Naive thymus-derived CD4-positive, alpha-beta T cell (primary cell): ENCODE results near the gene LEFTY2. TPM values are rescaled to one million over a fixed set of nuclear protein-coding genes. Genes with fewer than 3 reads are reported as not detected.
"Not testable (repeated sequence)": the region's sequence is repeated elsewhere in the genome, so short reads cannot be mapped to it uniquely, and the experiment has no call there.

Experiments
- ATAC-seq: fragments of 150-1000 bp; cut with Tn5 transposase; 2 replicates; pipeline ENCODE4 v1.10.0; 2021; ENCODE audit warnings: mild to moderate bottlenecking, moderate library complexity
- CTCF ChIA-PET: fragments of 350-600 bp; sonication (Branson Sonifier 250); formaldehyde crosslinking; loops from one replicate; lab custom pipeline; 2021; ENCODE audit warnings: antibody characterized with exemption; lab: Charles Lee
- POLR2A ChIA-PET: fragments of 350-600 bp; sonication (Branson Sonifier 250); formaldehyde crosslinking; loops from one replicate; lab custom pipeline; 2021; ENCODE audit warnings: antibody characterized with exemption, inconsistent platforms; lab: Charles Lee
- DNase-seq, 9 donors: peaks; one replicate each; pipeline versions ENCODE4 v3.0.0 to v3.0.0-alpha.2; 2020 to 2022; ENCODE audit warnings: mixed read lengths in 1 of 9
- H3K27ac ChIP-seq: one replicate; pipeline ENCODE4 v1.7.0; 2013; ENCODE audit warnings: mild to moderate bottlenecking, low read depth, low read length, moderate library complexity
- H3K27me3 ChIP-seq, 2 donors: one replicate each; pipeline ENCODE4 v1.7.0; 2013; ENCODE audit warnings: low read length in 2 of 2, mild to moderate bottlenecking in 2 of 2, moderate library complexity in 2 of 2; ENCODE audit not compliant: control insufficient read depth in 2 of 2, insufficient read depth in 2 of 2
- H3K36me3 ChIP-seq, 3 experiments: 1 replicate in 2 of 3; 2 replicates in 1 of 3; pipeline ENCODE4 v1.7.0; 2013; ENCODE audit warnings: low read length in 3 of 3, mild to moderate bottlenecking in 3 of 3, moderate library complexity in 1 of 3; ENCODE audit not compliant: insufficient read depth in 3 of 3, control insufficient read depth in 2 of 3
- H3K4me1 ChIP-seq, 2 donors: one replicate each; pipeline ENCODE4 v1.7.0; 2013; ENCODE audit warnings: low read length in 2 of 2, mild to moderate bottlenecking in 2 of 2, moderate library complexity in 1 of 2; ENCODE audit not compliant: control insufficient read depth in 2 of 2, insufficient read depth in 2 of 2
- H3K4me3 ChIP-seq: 2 replicates; pipeline ENCODE4 v1.7.0; 2013; ENCODE audit warnings: mild to moderate bottlenecking, low read length
- H3K9me3 ChIP-seq, 3 experiments: 1 replicate in 2 of 3; 2 replicates in 1 of 3; pipeline ENCODE4 v1.7.0; 2013; ENCODE audit warnings: low read length in 3 of 3; ENCODE audit not compliant: control insufficient read depth in 2 of 3
- H3K27ac Mint-ChIP-seq, 9 donors: one replicate each; pipeline ENCODE4 v1.8.0; 2020 to 2022; ENCODE audit warnings: mixed read lengths in 9 of 9, mild to moderate bottlenecking in 8 of 9, moderate library complexity in 5 of 9, inconsistent platforms in 2 of 9
- H3K27me3 Mint-ChIP-seq, 5 donors: one replicate each; pipeline ENCODE4 v1.8.0; 2021 to 2022; ENCODE audit warnings: mixed read lengths in 5 of 5, mild to moderate bottlenecking in 1 of 5
- H3K36me3 Mint-ChIP-seq, 5 donors: one replicate each; pipeline ENCODE4 v1.8.0; 2020 to 2022; ENCODE audit warnings: mixed read lengths in 5 of 5, mild to moderate bottlenecking in 3 of 5, inconsistent platforms in 1 of 5
- H3K4me1 Mint-ChIP-seq, 7 donors: one replicate each; pipeline ENCODE4 v1.8.0; 2020 to 2022; ENCODE audit warnings: mixed read lengths in 7 of 7, mild to moderate bottlenecking in 3 of 7, inconsistent platforms in 1 of 7
- H3K4me3 Mint-ChIP-seq, 10 donors: one replicate each; pipeline ENCODE4 v1.8.0; 2020 to 2022; ENCODE audit warnings: mild to moderate bottlenecking in 10 of 10, mixed read lengths in 10 of 10, moderate library complexity in 6 of 10, inconsistent platforms in 2 of 10
- H3K9me3 Mint-ChIP-seq, 11 donors: one replicate each; pipeline ENCODE4 v1.8.0; 2020 to 2022; ENCODE audit warnings: mixed read lengths in 11 of 11, mild to moderate bottlenecking in 4 of 11, inconsistent platforms in 1 of 11, moderate library complexity in 1 of 11
- intact Hi-C, 2 donors: fragments of 100-400 bp; cut with micrococcal nuclease; formaldehyde crosslinking; loops; one replicate each; pipeline ENCODE4 v1.15.1; 2023
- polyA plus RNA-seq, 2 donors: library from polyadenylated mRNA; unstranded; fragments of 300-500 nt; fragmentation: Illumina TruSeq; gene quantifications; one replicate each; pipeline ENCODE4 v1.2.3, GENCODE V29; 2021
- total RNA-seq, 6 experiments: library from RNA in 5 of 6; stranded (reverse) in 5 of 6; gene quantifications; 1 replicate in 5 of 6; 2 replicates in 1 of 6; pipeline ENCODE4 v1.2.3 and lab custom pipeline; 2021 to 2026

The LEFTY2 gene
- total and polyA plus RNA-seq, 7 experiments from 2014 or later, result 0.45 TPM; not detected in 6

- DNase-seq (no peak), ATAC-seq (no peak)
- Mint-ChIP-seq H3K4me3 (no peak overlapping the region), H3K36me3 (no peaks in the 10 kb centered on the region), H3K27ac (no peak overlapping the region), H3K27me3 (no peaks in the 10 kb centered on the region), H3K9me3 (no peaks in the 10 kb centered on the region), H3K4me1 (peaks cover 11 to 26% (median 17%) of the 10 kb centered on the region in 7 donors)
- Histone ChIP-seq H3K36me3 (no peaks in the 10 kb centered on the region), H3K27ac (no peak overlapping the region), H3K9me3 (no peaks in the 10 kb centered on the region), H3K4me1 (peaks cover 7 to 11% of the 10 kb centered on the region in 2 donors), H3K27me3 (no peaks in the 10 kb centered on the region), H3K4me3 (no peak overlapping the region)
- ChIA-PET POLR2A (no interaction called here), CTCF (no interaction called here)
- intact Hi-C loops, result no loop called here
These were observed 862 bp upstream of the LEFTY2 start for GRCh38 chr1:225941942-225942222.

- no peak overlapping the region for H3K4me3 ChIP-seq
- CTCF ChIA-PET, result no interaction called here
- no peaks in the 10 kb centered on the region for H3K27me3 Mint-ChIP-seq
- H3K27me3 ChIP-seq, result no peaks in the 10 kb centered on the region
- H3K36me3 Mint-ChIP-seq, result no peaks in the 10 kb centered on the region
- H3K36me3 ChIP-seq, result no peaks in the 10 kb centered on the region
- peaks cover 7 to 11% of the 10 kb centered on the region in 2 donors for H3K4me1 ChIP-seq
- no peak overlapping the region for H3K27ac ChIP-seq
- H3K9me3 Mint-ChIP-seq, result no peaks in the 10 kb centered on the region
- POLR2A ChIA-PET, result interaction anchor here (1.0 kb wide), 1 partner anchor 10 kb away, joined by 3 read pairs; no protein-coding TSS in a partner anchor
- peaks cover 10 to 25% (median 16%) of the 10 kb centered on the region in 7 donors for H3K4me1 Mint-ChIP-seq
- DNase-seq (no peak), ATAC-seq (no peak)
- intact Hi-C loops, result no loop called here
- no peaks in the 10 kb centered on the region for H3K9me3 ChIP-seq
- peak overlapping the region in 3 of 10 donors; percentile 9 to 38 (median 17) for H3K4me3 Mint-ChIP-seq
- H3K27ac Mint-ChIP-seq, result no peak overlapping the region
These were observed 452 bp downstream of the LEFTY2 start for GRCh38 chr1:225940385-225941151.

DNA sequence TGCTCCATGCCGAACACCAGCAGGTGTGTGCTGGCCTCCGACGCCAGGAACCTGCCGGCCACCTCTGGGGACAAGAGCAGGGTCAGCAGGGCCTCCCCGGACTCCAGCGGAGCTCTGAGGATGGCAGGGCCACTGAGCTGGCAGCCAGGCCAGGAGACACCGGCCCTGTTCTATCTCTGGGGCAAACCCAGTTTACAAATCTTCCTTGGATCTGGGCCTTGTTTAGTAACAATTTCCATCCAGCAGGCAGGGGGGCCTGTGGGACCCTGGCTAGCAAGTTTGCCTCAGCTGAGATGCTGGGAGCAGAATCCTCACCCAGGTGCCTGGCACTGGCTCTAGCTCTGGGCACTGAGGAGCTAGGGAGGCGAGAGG is 1.1 kb downstream of the LEFTY2 start:
- H3K4me1 ChIP-seq, result peaks cover 6 to 10% of the 10 kb centered on the region in 2 donors
- H3K36me3 Mint-ChIP-seq, H3K9me3 ChIP-seq, intact Hi-C loops, H3K9me3 Mint-ChIP-seq, ATAC-seq, H3K27ac Mint-ChIP-seq, CTCF ChIA-PET, H3K36me3 ChIP-seq, DNase-seq, POLR2A ChIA-PET, H3K4me3 ChIP-seq, H3K27me3 ChIP-seq, H3K27me3 Mint-ChIP-seq, H3K27ac ChIP-seq: not testable (repeated sequence)
- peak overlapping the region in 3 of 10 donors; percentile 9 to 38 (median 17) for H3K4me3 Mint-ChIP-seq
- H3K4me1 Mint-ChIP-seq, result peaks cover 4 to 19% (median 9%) of the 10 kb centered on the region in 7 donors

DNA sequence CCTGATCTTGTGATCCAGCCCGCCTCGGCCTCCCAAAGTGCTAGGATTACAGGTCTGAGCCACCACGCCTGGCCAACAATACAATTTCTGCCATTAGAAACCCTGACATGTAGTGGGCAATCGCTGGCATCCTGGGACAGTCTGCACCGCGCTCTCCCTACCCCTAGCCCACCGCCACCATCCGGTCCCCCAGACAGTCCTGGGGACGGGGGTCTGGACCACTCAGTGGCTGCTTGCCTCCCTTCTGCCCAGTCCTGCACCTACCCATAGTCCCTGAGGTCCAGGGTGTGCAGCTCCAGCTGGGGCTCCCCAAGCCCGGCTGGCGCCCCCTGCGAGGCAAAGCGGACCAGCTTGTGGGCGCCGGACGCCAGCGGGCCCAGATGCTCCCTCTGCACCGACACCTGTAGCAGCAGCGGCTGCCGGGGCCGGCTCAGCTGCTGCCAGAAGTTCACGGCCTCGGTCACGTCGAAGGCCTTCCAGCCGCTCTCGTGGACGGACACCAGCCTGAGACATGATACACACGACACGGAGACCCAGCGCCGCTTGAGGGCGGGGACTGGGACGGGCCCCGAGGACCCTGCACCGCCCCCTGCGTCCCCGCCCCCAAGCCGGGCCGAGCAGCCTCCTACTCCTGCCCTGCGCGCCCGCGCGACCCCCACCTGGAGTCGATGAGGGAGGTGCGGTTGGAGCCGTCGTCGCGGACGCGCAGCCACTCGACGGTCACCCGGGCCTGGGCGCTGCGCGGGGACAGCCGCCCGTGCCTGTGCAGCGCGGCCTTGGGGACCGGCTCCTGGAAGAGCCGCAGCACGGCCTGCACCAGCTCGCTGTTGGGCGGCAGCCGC is 1.7 kb downstream of the LEFTY2 start:
- peaks cover 0 to 13% (median 5%) of the 10 kb centered on the region in 7 donors for H3K4me1 Mint-ChIP-seq
- H3K27me3 Mint-ChIP-seq, H3K9me3 ChIP-seq, DNase-seq, H3K27ac ChIP-seq, H3K4me1 ChIP-seq, H3K9me3 Mint-ChIP-seq, H3K36me3 Mint-ChIP-seq, H3K36me3 ChIP-seq, CTCF ChIA-PET, H3K4me3 ChIP-seq, H3K27me3 ChIP-seq, H3K4me3 Mint-ChIP-seq, H3K27ac Mint-ChIP-seq, intact Hi-C loops, POLR2A ChIA-PET: not testable (repeated sequence)
- peak; percentile 36 for ATAC-seq

DNA sequence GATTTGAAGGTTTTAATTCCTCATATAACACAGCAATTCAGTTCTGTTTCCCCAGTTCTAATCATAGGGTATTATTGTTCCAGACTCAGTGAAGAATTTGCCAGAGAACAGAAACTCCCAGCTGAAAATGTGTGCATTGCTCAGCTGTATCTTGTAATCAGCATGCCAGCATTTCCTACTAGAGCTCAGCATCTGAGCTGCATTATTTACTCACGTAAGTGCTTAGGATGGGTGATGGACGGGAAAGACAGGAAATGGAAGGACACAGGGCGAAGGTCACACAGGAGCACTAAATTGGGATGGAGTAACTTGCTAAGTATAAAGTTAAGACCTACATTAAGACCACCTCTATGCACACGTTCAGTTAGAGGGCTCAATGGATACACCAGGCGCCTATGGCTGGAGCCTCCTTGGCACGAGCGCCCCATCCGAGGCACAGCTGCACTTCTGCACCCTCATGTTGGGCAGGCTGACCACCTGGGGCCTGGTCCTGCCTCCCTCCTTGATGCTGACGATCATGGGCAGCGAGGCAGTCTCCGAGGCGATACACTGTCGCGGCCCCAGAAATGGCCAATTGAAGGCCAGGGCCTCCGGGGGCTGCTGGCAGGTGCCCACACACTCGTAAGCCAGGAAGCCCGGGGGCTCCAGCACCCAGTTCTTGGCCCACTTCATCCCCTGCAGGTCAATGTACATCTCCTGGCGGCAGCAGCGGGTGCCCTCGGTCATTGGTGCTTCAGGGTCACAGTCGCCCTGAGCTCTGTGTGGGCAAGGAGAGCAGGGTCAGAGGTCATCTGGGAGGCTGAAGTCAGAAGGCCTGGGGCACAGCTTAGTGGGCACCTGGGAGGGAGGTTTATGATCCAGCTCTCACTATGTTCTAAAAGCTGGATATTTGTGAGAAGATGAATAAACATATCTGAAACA is 3.7 kb downstream of the LEFTY2 start:
- ChIA-PET POLR2A (interaction anchor here (0.8 to 1.3 kb wide), 3 partner anchors 13 to 95 kb away, joined by 3 read pairs; partner anchors contain the start of gene PYCR2), CTCF (interaction anchor here (0.9 to 1.3 kb wide), 2 partner anchors 14 to 462 kb away, joined by 3 read pairs; no protein-coding TSS in a partner anchor)
- no peak for ATAC-seq
- Mint-ChIP-seq H3K36me3 (no peaks in the 10 kb centered on the region), H3K4me1 (peaks cover 0 to 6% (median 0%) of the 10 kb centered on the region in 7 donors), H3K27ac (peak overlapping the region in 1 of 9 donors; percentile 25), H3K27me3 (no peaks in the 10 kb centered on the region), H3K9me3 (no peaks in the 10 kb centered on the region), H3K4me3 (no peak overlapping the region)
- Histone ChIP-seq H3K4me3 (no peak overlapping the region), H3K9me3 (no peaks in the 10 kb centered on the region), H3K36me3 (no peaks in the 10 kb centered on the region), H3K4me1 (no peaks in the 10 kb centered on the region), H3K27me3 (no peaks in the 10 kb centered on the region), H3K27ac (no peak overlapping the region)
- no peak for DNase-seq
- intact Hi-C loops, result no loop called here

- Mint-ChIP-seq H3K27ac (peak overlapping the region in 1 of 9 donors; percentile 25), H3K27me3 (no peaks in the 10 kb centered on the region), H3K4me3 (no peak overlapping the region), H3K4me1 (peaks cover 0 to 5% (median 4%) of the 10 kb centered on the region in 7 donors), H3K36me3 (no peaks in the 10 kb centered on the region), H3K9me3 (no peaks in the 10 kb centered on the region)
- H3K4me1 ChIP-seq, result no peaks in the 10 kb centered on the region
- no peak overlapping the region for H3K27ac ChIP-seq
- ATAC-seq (no peak), DNase-seq (no peak)
- intact Hi-C loops, result no loop called here
- H3K27me3 ChIP-seq, result no peaks in the 10 kb centered on the region
- H3K36me3 ChIP-seq, result no peaks in the 10 kb centered on the region
- H3K9me3 ChIP-seq, result no peaks in the 10 kb centered on the region
- H3K4me3 ChIP-seq, result no peak overlapping the region
- ChIA-PET CTCF (interaction anchor here (0.6 to 0.8 kb wide), 2 partner anchors 40 to 1943 kb away, joined by 4 to 5 read pairs; no protein-coding TSS in a partner anchor), POLR2A (no interaction called here)
These were observed 4.5 kb downstream of the LEFTY2 start for GRCh38 chr1:225936523-225936922.
